Measurements from ENCODE around the gene ZBTB40.
A peak's percentile ranks its signal among the peaks of the same experiment; 100 is the strongest.

Gene ZBTB40

GRCh38 chr1:22465671-22466070 lies 14.0 kb downstream of the ZBTB40 start:
- DNase-seq (ENCODE audit: low read depth): no peak

DNA sequence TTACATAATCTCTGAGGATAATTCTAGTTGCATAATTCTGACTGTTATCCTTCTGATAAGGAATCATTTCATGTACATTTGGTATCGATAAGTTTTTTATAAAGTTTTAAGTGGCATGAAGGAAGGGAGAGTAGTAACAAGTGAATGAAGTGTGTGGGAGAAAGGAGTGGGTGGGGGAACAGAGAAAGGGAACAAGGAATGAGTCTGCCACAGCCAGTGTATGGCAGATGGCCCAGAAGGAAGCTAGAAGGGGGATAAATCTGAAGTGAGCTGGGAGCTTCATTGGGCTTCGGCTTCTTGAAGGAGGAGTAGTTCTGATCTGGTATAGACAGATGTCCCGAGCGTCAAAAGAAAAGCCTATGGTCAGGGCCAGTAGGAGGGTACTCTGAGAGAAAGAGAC lies 18.6 kb downstream of the ZBTB40 start:
- no peak for DNase-seq (ENCODE audit: low read depth)

DNA sequence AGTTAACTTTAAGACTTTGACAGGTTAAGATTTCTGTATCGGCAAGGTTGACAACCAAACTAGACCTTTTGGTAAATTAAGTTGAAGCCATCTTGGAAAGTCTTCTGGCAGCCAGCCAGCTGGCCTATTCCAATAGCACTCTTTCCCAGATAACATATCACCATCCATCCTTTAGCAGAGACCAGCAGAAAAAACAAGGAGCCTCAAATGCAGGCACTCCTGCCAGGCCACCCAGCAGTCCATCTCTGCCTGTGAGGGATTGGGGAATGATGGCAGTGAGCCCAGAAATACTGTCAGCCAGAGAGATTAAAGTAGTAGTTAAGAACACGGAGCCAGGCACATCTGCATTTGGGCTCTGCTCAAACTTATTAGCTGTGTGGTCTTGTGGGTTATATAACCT lies 19.4 kb downstream of the ZBTB40 start:
- DNase-seq (ENCODE audit: low read depth): peak; percentile 62

GRCh38 chr1:22471610-22472009 lies 20.0 kb downstream of the ZBTB40 start:
- no peak for DNase-seq (ENCODE audit: low read depth)

DNA sequence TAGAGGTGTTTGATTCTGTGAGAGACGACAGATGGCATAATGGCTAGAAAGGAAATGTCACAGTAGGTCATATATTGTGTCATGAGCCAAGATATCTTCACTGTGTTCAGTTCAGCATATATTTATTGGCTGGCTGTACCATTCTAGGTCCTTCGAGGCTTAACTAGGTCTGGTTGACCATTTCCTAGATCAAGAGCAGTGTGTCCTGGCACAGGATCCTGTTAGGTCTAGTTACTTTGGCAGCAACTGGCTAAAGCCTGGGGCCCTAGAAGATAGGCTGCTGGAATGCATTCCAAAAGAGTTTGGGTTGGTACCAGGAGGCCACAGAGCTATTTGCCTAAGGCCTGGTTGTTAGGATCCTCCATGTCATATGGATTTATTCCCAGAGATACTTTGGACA lies 20.9 kb downstream of the ZBTB40 start:
- DNase-seq (ENCODE audit: low read depth): peak; percentile 59

DNA sequence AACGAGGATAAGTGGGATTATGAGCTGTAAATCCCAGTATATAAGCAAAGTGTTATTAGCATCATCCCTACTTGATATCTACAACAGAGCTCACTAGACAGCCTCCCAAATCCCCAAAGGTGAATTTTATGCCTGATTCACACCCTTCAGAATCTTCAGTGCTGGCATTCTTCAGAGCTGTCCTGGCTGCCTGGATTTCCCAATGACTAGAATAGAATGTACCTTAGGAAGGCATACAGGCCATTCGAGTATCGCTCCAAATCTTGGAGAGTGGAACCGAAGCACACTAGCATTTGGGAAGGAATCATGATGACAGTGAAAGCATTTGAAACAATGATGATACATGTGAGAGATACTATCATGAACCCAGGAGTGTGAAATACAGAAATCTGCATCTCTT lies 22.3 kb downstream of the ZBTB40 start:
- no peak for DNase-seq (ENCODE audit: low read depth)

- no peak for DNase-seq (ENCODE audit: low read depth)
These were observed 24.9 kb downstream of the ZBTB40 start for GRCh38 chr1:22476566-22476965.

GRCh38 chr1:22483121-22483520 lies 31.5 kb downstream of the ZBTB40 start:
- DNase-seq (ENCODE audit: low read depth): no peak

GRCh38 chr1:22484706-22485345 lies 33.2 kb downstream of the ZBTB40 start:
- DNase-seq (ENCODE audit: low read depth): no peak

- no peak for DNase-seq (ENCODE audit: low read depth)
These were observed 33.8 kb downstream of the ZBTB40 start for GRCh38 chr1:22485431-22485830.

- no peak for DNase-seq (ENCODE audit: low read depth)
These were observed 36.1 kb downstream of the ZBTB40 start for GRCh38 chr1:22487781-22488180.

GRCh38 chr1:22488319-22488718 lies 36.7 kb downstream of the ZBTB40 start:
- DNase-seq (ENCODE audit: low read depth): no peak

DNA sequence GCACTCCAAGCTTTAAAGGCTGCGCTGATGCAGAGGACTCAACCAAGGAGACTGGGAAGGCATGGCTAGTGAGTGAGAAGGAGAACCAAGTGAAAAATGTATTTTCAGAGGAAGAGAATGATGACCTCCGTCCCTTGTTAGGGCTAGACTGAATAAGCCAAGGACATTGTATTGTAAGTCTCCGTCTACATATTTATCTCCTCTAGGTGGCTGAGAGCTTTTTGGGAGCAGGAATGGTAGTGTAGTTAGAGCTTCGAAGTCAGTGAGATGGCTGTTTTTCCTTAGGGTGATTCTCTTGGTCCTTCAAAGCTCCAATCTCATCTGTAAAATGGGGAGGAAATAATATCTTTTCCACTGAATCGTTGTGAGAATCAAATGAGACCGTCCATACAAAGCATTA lies 37.6 kb downstream of the ZBTB40 start:
- no peak for DNase-seq (ENCODE audit: low read depth)

DNA sequence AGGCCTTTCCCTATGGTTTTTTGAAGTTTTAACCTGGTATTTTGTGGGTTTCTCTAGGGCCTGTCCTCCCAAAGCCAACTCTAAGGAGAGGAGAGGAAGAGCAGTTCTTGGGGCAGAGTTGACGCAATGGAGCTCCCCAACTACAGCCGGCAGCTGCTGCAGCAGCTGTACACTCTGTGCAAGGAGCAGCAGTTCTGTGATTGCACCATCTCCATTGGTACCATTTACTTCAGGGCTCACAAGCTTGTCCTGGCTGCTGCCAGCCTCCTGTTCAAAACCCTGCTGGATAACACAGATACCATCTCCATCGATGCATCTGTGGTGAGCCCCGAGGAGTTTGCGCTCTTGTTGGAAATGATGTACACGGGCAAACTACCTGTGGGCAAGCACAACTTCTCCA lies 38.2 kb downstream of the ZBTB40 start:
- DNase-seq (ENCODE audit: low read depth): no peak

DNA sequence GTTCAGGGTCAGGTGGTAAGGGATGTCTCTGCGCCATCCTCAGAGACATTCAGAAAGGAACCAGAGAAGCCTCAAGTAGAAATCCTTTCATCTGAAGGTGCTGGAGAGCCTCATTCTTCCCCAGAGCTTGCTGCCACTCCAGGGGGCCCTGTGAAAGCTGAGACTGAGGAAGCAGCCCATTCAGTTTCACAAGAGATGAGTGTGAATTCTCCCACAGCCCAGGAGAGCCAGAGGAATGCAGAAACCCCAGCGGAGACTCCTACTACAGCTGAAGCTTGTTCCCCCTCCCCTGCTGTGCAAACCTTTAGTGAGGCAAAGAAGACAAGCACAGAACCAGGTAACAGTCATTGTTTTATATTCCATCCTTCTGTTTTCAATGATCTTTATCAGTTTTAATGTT lies 38.7 kb downstream of the ZBTB40 start:
- DNase-seq (ENCODE audit: low read depth): no peak

DNA sequence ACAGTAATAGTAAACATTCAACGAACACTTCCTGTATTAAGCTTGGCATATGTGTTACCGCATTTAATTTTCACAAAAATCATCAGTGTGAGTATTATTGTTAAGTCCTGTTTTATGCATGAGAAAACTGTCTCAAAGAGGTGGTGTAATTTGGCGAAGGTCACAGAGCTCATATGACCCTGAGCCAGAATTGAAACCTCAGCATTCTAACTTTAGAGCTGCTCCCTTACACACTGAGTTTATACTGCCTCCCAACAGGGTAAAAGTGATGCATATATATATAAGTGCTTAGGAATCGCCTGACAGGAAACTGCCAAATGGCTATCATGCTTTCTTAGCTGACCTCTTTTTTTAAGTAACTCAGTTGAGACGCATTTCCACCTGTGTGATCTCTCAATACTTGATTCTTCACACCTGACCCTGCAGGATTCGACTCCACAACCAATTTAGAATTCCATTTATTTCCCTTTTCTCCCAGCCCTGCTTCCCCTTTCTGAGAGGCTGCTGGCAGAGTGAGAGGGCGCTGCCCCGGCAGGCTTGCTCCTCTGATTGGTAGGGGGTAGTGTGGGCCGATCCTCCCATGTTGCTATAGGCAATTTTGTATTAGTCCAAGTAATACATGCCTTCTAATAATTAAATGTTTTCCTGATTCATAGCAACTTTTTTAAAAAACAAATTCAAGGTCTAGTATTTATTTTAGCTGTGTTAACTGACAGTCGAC lies 40.5 kb downstream of the ZBTB40 start:
- DNase-seq (ENCODE audit: low read depth): no peak

DNA sequence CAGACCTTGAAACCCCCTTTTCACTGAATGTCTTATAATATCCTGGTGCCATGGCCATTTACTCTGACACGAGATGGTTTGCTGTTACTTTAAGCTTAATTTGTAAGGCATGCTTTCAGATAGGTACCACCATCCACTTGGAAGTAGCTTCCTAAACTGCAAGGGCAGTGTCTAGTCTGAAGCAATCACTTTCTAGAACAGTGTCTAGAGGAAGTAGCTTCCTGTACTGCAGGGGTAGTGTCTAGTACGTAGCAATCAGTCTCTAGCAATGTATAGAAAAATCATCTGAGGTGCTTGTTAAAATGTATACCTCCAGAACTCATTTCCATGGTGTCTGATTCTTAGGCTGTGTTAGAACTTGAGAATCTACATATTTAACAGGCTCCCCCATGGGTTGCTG lies 42.5 kb downstream of the ZBTB40 start:
- no peak for DNase-seq (ENCODE audit: low read depth)

- no peak for DNase-seq (ENCODE audit: low read depth)
These were observed 43.4 kb downstream of the ZBTB40 start for GRCh38 chr1:22494943-22495579.

DNA sequence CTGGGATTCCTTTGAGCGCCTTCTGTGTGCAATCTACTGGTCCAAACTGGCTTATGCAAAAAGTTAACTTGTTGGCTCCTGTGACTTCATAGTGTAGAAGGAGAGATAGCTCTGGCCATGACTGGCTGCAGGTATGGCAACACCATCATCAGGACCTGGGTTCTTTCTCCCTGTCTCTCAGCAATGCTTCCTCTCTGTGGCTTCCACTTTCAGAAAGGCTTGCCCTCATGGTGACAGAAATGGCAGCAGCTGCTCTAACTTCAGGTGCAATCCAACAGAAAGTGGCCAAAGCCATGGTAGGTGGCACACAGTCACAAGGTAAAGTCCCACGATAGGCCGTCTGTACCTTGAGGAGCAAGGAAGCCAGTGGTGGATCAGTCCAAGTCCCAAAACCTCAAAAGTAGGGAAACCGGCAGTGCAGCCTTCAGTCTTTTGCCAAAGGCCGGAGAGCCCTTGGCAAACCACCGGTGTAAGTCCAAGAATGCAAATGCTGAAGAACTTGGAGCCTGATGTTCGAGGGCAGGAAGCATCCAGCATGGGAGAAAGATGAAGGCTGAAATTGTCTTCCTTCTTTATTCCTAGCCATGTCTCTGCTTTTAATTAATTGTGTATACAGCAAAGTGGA lies 45.0 kb downstream of the ZBTB40 start:
- no peak for DNase-seq (ENCODE audit: low read depth)

DNA sequence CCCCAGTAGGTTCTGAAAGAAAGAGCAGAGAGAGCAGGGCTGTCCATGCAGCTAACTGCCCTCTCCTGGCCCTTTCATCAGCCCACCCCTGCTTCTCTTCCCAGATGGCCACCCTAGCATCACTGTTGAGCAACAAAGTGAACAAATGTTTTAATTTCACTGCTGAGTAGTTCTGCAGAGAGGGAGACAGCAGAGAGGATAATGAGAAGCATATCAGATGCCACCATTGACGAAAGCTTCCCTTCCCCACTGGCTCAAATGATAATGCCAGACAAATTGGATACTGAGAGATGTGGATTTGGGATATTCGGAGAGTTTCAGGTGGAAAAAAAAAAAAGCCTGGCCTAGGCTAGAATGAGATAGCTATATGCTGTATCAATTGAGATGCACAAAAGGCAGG lies 46.8 kb downstream of the ZBTB40 start:
- DNase-seq (ENCODE audit: low read depth): no peak

- DNase-seq (ENCODE audit: low read depth): no peak
These were observed 48.4 kb downstream of the ZBTB40 start for GRCh38 chr1:22500058-22500457.

GRCh38 chr1:22500471-22500870 lies 48.8 kb downstream of the ZBTB40 start:
- peak; percentile 67 for DNase-seq (ENCODE audit: low read depth)

GRCh38 chr1:22502202-22502601 lies 50.6 kb downstream of the ZBTB40 start:
- DNase-seq (ENCODE audit: low read depth): peak; percentile 32
